GM12878 (cell line): ENCODE measurements around the gene SLC35F3. TPM values are rescaled to one million over a fixed set of nuclear protein-coding genes. Genes with fewer than 3 reads are reported as not detected.

Experiments
- ATAC-seq: fragments of 200-7000 bp; cut with Tn5 transposase; 3 replicates; pipeline ENCODE4 v1.9.1; 2020; ENCODE audit warnings: mild to moderate bottlenecking, moderate library complexity
- BruUV-seq: library from RNA; stranded (reverse); fragments of 400-500 nt; replicated peaks from 2 replicates; lab custom pipeline; 2021; lab: Mats Ljungman, UMichigan
- CTCF ChIA-PET: fragments of 300-600 bp; sonication (Branson Sonifier 250); formaldehyde crosslinking; extraction: SDS; loops from one replicate; lab custom pipeline; 2021; ENCODE audit warnings: inconsistent platforms; lab: Yijun Ruan, JAX
- POLR2A ChIA-PET: fragments of 350-600 bp; formaldehyde crosslinking; extraction: SDS; loops from one replicate; lab custom pipeline; 2021; ENCODE audit warnings: inconsistent platforms; lab: Charles Lee
- RAD21 ChIA-PET: fragments of 300-600 bp; sonication (Branson Sonifier 250); formaldehyde crosslinking; loops from one replicate; lab custom pipeline; 2023; ENCODE audit warnings: antibody characterized with exemption; ENCODE audit not compliant: unreplicated experiment; lab: Charles Lee
- SMC1A ChIA-PET: fragments of 300-600 bp; sonication (Branson Sonifier 250); formaldehyde crosslinking; loops from one replicate; lab custom pipeline; 2023; ENCODE audit not compliant: unreplicated experiment, uncharacterized antibody; lab: Charles Lee
- DNase-seq: peaks from one replicate; pipeline ENCODE4 v3.0.0-alpha.2; 2011; ENCODE audit warnings: low read depth, low spot score
- FAIRE-seq: peaks from 3 replicates; lab custom pipeline; 2011; peaks lifted over from hg19 to GRCh38; lab: Jason Lieb, UNC
- H2AFZ ChIP-seq: 2 replicates; pipeline ENCODE4 v1.6.0; 2011; ENCODE audit warnings: low read depth, low read length, control low read depth; ENCODE audit not compliant: control insufficient read depth
- H3K27ac ChIP-seq: 2 replicates; pipeline ENCODE4 v1.5.1; 2011; ENCODE audit warnings: control low read depth; ENCODE audit not compliant: control insufficient read depth, insufficient read depth
- H3K27me3 ChIP-seq, 2 experiments: replicated peaks in 1 of 2; 2 replicates each; pipeline versions ENCODE4 v1.6.0 to v1.6.1; 2011; ENCODE audit warnings: low read length in 1 of 2; ENCODE audit not compliant: control insufficient read depth in 2 of 2, insufficient read depth in 2 of 2
- H3K36me3 ChIP-seq, 2 experiments: 2 replicates each; pipeline ENCODE4 v1.5.1; 2011; ENCODE audit warnings: low read length in 1 of 2; ENCODE audit not compliant: control insufficient read depth in 2 of 2, insufficient read depth in 2 of 2
- H3K4me1 ChIP-seq: 2 replicates; pipeline ENCODE4 v1.6.1; 2011; ENCODE audit warnings: mild to moderate bottlenecking, low read length, moderate library complexity, mixed read lengths; ENCODE audit not compliant: control insufficient read depth, insufficient read depth
- H3K4me2 ChIP-seq: 2 replicates; pipeline ENCODE4 v1.6.0; 2011; ENCODE audit warnings: control low read depth; ENCODE audit not compliant: control insufficient read depth, insufficient read depth
- H3K4me3 ChIP-seq: fragments of 200-600 bp; sonication (generic); 2 replicates; pipeline ENCODE4 v1.5.1; 2016
- H3K79me2 ChIP-seq: 2 replicates; pipeline ENCODE4 v1.6.0; 2011; ENCODE audit warnings: low read length; ENCODE audit not compliant: control insufficient read depth, insufficient read depth
- H3K9ac ChIP-seq: 2 replicates; pipeline ENCODE4 v1.8.0; 2011; ENCODE audit warnings: low read length, control low read depth, mixed read lengths; ENCODE audit not compliant: control insufficient read depth, insufficient read depth
- H3K9me3 ChIP-seq: replicated peaks from 3 replicates; pipeline ENCODE4 v1.5.1; 2011; ENCODE audit warnings: mild to moderate bottlenecking, low read length; ENCODE audit not compliant: control insufficient read depth, insufficient read depth
- H4K20me1 ChIP-seq: 2 replicates; pipeline ENCODE4 v1.6.0; 2011; ENCODE audit not compliant: control insufficient read depth, insufficient read depth
- MYC ChIP-seq: IDR thresholded peaks from 2 replicates; pipeline ENCODE4 v1.6.1; 2011; ENCODE audit warnings: mild to moderate bottlenecking, low read length, moderate library complexity, inconsistent platforms; ENCODE audit not compliant: insufficient read depth, insufficient replicate concordance, insufficient read length, severe bottlenecking
- NFYB ChIP-seq: IDR thresholded peaks from 2 replicates; pipeline ENCODE4 v1.6.1; 2011; ENCODE audit warnings: low read depth, mild to moderate bottlenecking, low read length, improper control_type of control experiment, moderate library complexity; ENCODE audit not compliant: insufficient read depth
- ZZZ3 ChIP-seq: IDR thresholded peaks from 2 replicates; pipeline ENCODE4 v1.6.1; 2011; ENCODE audit warnings: low read depth; ENCODE audit not compliant: control insufficient read depth, insufficient read length
- WGBS: methylation state at CpG from one replicate; pipeline ENCODE4 v1.1.6; 2016; ENCODE audit warnings: low lambda C conversion rate; ENCODE audit not compliant: insufficient replicate concordance, insufficient coverage; ENCODE audit errors: missing lambda C conversion rate; 5-methylcytosine and 5-hydroxymethylcytosine counted together
- in situ Hi-C: fragments of 300-500 bp; cut with MboI; formaldehyde crosslinking; loops from 9 replicates; pipeline ENCODE4 v1.14.3; 2018; ENCODE audit warnings: mixed read lengths
- intact Hi-C: fragments of 100-400 bp; cut with micrococcal nuclease; formaldehyde crosslinking; loops from one replicate; pipeline ENCODE4 v1.14.2; 2022; ENCODE audit not compliant: unreplicated experiment
- polyA plus RNA-seq, 11 experiments: library from polyadenylated mRNA; depleted of rRNA in 4 of 11; unstranded in 6 of 11; stranded (reverse) in 5 of 11; fragments of >200 nt; fragmentation: Nextera tagmentation in 4 of 11; fragmentation: Illumina TruSeq in 1 of 11; extraction: Ambion mirVana in 4 of 11; extraction: Trizol in 1 of 11; gene quantifications; 1 replicate in 1 of 11; 2 replicates in 10 of 11; pipeline versions ENCODE4 v1.2.1 to v1.2.3, GENCODE V29; 2011 to 2016; ENCODE audit warnings: inconsistent platforms in 2 of 11, missing spikeins in 2 of 11, low read depth in 1 of 11
- total RNA-seq, 4 experiments: library from RNA; depleted of rRNA in 3 of 4; stranded (reverse); fragments of >200 nt in 3 of 4; fragmentation: Illumina TruSeq in 1 of 4; extraction: Trizol in 1 of 4; gene quantifications; 2 replicates each; pipeline versions ENCODE4 v1.2.1 to v1.2.3, GENCODE V29; 2013 to 2021

Gene SLC35F3
- total and polyA plus RNA-seq, 10 of the 15 experiments (the other 5 are each of a cell fraction or from before 2014, with no cell fraction given) = 1.0 to 8.6 (median 5.7) TPM

DNA sequence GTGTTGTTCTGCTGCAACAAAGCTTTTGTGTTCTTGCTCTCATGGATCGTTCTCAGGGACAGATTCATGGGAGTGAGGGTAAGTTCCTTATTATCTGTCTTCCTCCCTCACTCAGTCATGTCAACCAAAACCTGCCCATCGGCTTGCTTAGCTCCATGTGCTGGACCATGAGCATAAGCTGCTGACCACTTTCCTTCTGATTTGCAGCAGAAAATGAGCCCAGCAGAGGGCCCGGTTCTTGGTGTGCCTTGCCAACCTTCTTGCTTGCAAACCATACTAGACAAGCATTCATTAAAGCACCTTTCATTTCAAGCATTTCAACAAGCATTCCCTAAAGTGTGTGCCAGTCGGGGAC lies 404.7 kb downstream of the SLC35F3 start:
- ATAC-seq (no peak), FAIRE-seq (no peak), DNase-seq (no peak)
- H3K27me3 ChIP-seq = no peaks in the 10 kb centered on the region
- ChIA-PET POLR2A (no interaction called here), CTCF (interaction anchor here (0.7 to 13.3 kb wide), 41 partner anchors 9 to 1004 kb away, joined by 3 to 312 read pairs (median 8); no protein-coding TSS in a partner anchor), RAD21 (interaction anchor here (1.0 to 4.5 kb wide), 24 partner anchors 13 to 198 kb away, joined by 3 to 84 read pairs (median 5); no protein-coding TSS in a partner anchor), SMC1A (interaction anchor here (0.8 to 6.4 kb wide), 41 partner anchors 9 to 202 kb away, joined by 3 to 128 read pairs (median 5); no protein-coding TSS in a partner anchor)
- 37% methylated on average over 4 of the region's 4 CpGs for WGBS
- no peaks in the 10 kb centered on the region for H3K36me3 ChIP-seq
- BruUV-seq = no TSS peak
- no peaks in the 10 kb centered on the region for H4K20me1 ChIP-seq
- no peak overlapping the region for H3K4me3 ChIP-seq
- TF ChIP-seq ZZZ3 (no peak), MYC (no peak), NFYB (no peak)
- no peaks in the 10 kb centered on the region for H3K9me3 ChIP-seq
- H2AFZ ChIP-seq = no peak overlapping the region
- no peaks in the 10 kb centered on the region for H3K79me2 ChIP-seq
- no peak overlapping the region for H3K9ac ChIP-seq
- H3K4me2 ChIP-seq = no peak overlapping the region
- in situ Hi-C loops = loop anchor here (25.0 kb wide), 1 partner anchor 97 kb away; no protein-coding TSS in a partner anchor
- intact Hi-C loops = no loop called here
- peaks cover 10% of the 10 kb centered on the region for H3K4me1 ChIP-seq
- no peak overlapping the region for H3K27ac ChIP-seq
